HCT116 (cell line): ENCODE results near the gene HFE. TPM values are rescaled to one million over a fixed set of nuclear protein-coding genes. Genes with fewer than 3 reads are reported as not detected.

ENCODE experiments used
- ATAC-seq: fragments of 200-7000 bp; cut with Tn5 transposase; 2 replicates; pipeline ENCODE4 v1.9.1; 2020; ENCODE audit warnings: mild to moderate bottlenecking, moderate library complexity
- BruUV-seq: library from RNA; stranded (reverse); fragments of 400-500 nt; replicated peaks from 2 replicates; lab custom pipeline; 2021; lab: Mats Ljungman, UMichigan
- CTCF ChIA-PET: fragments of 300-600 bp; sonication (Branson Sonifier 250); formaldehyde crosslinking; loops from one replicate; lab custom pipeline; 2021; ENCODE audit warnings: antibody characterized with exemption; lab: Charles Lee
- POLR2A ChIA-PET: fragments of 300-600, 350-600 bp; sonication (Branson Sonifier 250); formaldehyde crosslinking; loops from one replicate; lab custom pipeline; 2021; ENCODE audit warnings: antibody characterized with exemption; lab: Charles Lee
- RAD21 ChIA-PET, 2 experiments: fragments of 300-600 bp; sonication (Branson Sonifier 250); formaldehyde crosslinking; loops; one replicate each; lab custom pipeline; 2023; ENCODE audit warnings: low total read pairs in 2 of 2; ENCODE audit not compliant: uncharacterized antibody in 2 of 2, unreplicated experiment in 2 of 2, low non-redundant PET in 1 of 2; lab: Charles Lee
- DNase-seq: peaks from one replicate; pipeline ENCODE4 v3.0.0-alpha.2; 2010; ENCODE audit warnings: low read depth, low spot score
- H2AFZ ChIP-seq: fragments of 200-600 bp; shearing (Covaris generic), sonication (generic); 2 replicates; pipeline ENCODE4 v1.6.1; 2017; ENCODE audit warnings: low read depth, mixed run types, mixed read lengths, antibody characterized with exemption, low read length; ENCODE audit not compliant: poor library complexity, severe bottlenecking
- H3K27ac ChIP-seq: 2 replicates; pipeline ENCODE4 v1.5.1; 2012; ENCODE audit warnings: low read depth, low read length
- H3K27me3 ChIP-seq: fragments of 200-600 bp; sonication (generic); 2 replicates; pipeline ENCODE4 v1.6.1; 2016; ENCODE audit warnings: mixed run types, low read length, mixed read lengths; ENCODE audit not compliant: insufficient read depth
- H3K36me3 ChIP-seq, 2 experiments: fragments of 200-500 bp in 1 of 2; fragments of 200-600 bp in 1 of 2; sonication (Bioruptor generic) in 1 of 2; sonication (generic) in 1 of 2; 2 replicates each; pipeline versions ENCODE4 v1.5.1 to v1.6.1; 2014 to 2016; ENCODE audit warnings: low read length in 2 of 2, inconsistent platforms in 1 of 2, mixed read lengths in 1 of 2, mixed run types in 1 of 2; ENCODE audit not compliant: insufficient read depth in 2 of 2, control insufficient read depth in 1 of 2
- H3K4me1 ChIP-seq, 2 experiments: fragments of 200-600 bp in 1 of 2; sonication (generic) in 1 of 2; 2 replicates each; pipeline versions ENCODE4 v1.5.1 to v1.6.1; 2012 to 2017; ENCODE audit warnings: low read length in 2 of 2, inconsistent platforms in 1 of 2, mild to moderate bottlenecking in 1 of 2, mixed read lengths in 1 of 2, mixed run types in 1 of 2, moderate library complexity in 1 of 2; ENCODE audit not compliant: insufficient read depth in 2 of 2, control insufficient read depth in 1 of 2
- H3K4me2 ChIP-seq: fragments of 200-600 bp; sonication (generic); 2 replicates; pipeline ENCODE4 v1.6.1; 2017; ENCODE audit warnings: mixed run types, low read length, mixed read lengths
- H3K4me3 ChIP-seq, 2 experiments: fragments of 200-600 bp in 1 of 2; sonication (generic) in 1 of 2; replicated peaks in 1 of 2; 2 replicates each; pipeline ENCODE4 v1.5.1; 2011 to 2016; ENCODE audit warnings: low read length in 2 of 2, control low read depth in 1 of 2, low read depth in 1 of 2, mild to moderate bottlenecking in 1 of 2, mixed read lengths in 1 of 2, mixed run types in 1 of 2
- H3K79me2 ChIP-seq: fragments of 200-600 bp; sonication (generic); 2 replicates; pipeline ENCODE4 v1.6.1; 2017; ENCODE audit warnings: mild to moderate bottlenecking, mixed run types, low read length, moderate library complexity, mixed read lengths; ENCODE audit not compliant: insufficient read depth
- H3K9ac ChIP-seq: fragments of 200-600 bp; sonication (generic); 2 replicates; pipeline ENCODE4 v1.6.1; 2016; ENCODE audit warnings: low read length, mixed read lengths
- H3K9me2 ChIP-seq: fragments of 200-600 bp; sonication (generic), shearing (Covaris generic); 2 replicates; pipeline ENCODE4 v1.6.1; 2017; ENCODE audit warnings: mixed run types, mild to moderate bottlenecking, moderate library complexity; ENCODE audit not compliant: insufficient read depth
- H3K9me3 ChIP-seq, 2 experiments: fragments of 200-500 bp in 1 of 2; fragments of 200-600 bp in 1 of 2; sonication (Bioruptor generic) in 1 of 2; sonication (generic) in 1 of 2; 2 replicates each; pipeline ENCODE4 v1.6.1; 2014 to 2017; ENCODE audit warnings: low read length in 2 of 2, mixed read lengths in 2 of 2, inconsistent platforms in 1 of 2, low read depth in 1 of 2, mild to moderate bottlenecking in 1 of 2, mixed run types in 1 of 2, moderate library complexity in 1 of 2; ENCODE audit not compliant: control insufficient read depth in 1 of 2, insufficient read depth in 1 of 2
- H4K20me1 ChIP-seq: fragments of 200-600 bp; sonication (generic), shearing (Covaris generic); 2 replicates; pipeline ENCODE4 v1.6.1; 2017; ENCODE audit warnings: mixed run types, mild to moderate bottlenecking, moderate library complexity; ENCODE audit not compliant: insufficient read depth
- CEBPB ChIP-seq: IDR thresholded peaks from 2 replicates; pipeline ENCODE4 v1.6.1; 2012; ENCODE audit warnings: low read depth
- EGR1 ChIP-seq: IDR thresholded peaks from 2 replicates; pipeline ENCODE4 v1.6.1; 2012; ENCODE audit warnings: low read depth
- ELF1 ChIP-seq: IDR thresholded peaks from 2 replicates; pipeline ENCODE4 v1.6.1; 2012; ENCODE audit warnings: low read depth, borderline replicate concordance
- FOSL1 ChIP-seq: IDR thresholded peaks from 2 replicates; pipeline ENCODE4 v1.6.1; 2012; ENCODE audit warnings: low read depth
- JUND ChIP-seq: IDR thresholded peaks from 2 replicates; pipeline ENCODE4 v1.6.1; 2012
- POLR2A ChIP-seq: IDR thresholded peaks from 2 replicates; pipeline ENCODE4 v1.7.0; 2011; ENCODE audit warnings: borderline replicate concordance; ENCODE audit not compliant: insufficient read depth, insufficient read length; ENCODE audit errors: extremely low read depth
- RAD21 ChIP-seq: IDR thresholded peaks from 2 replicates; pipeline ENCODE4 v1.6.1; 2012; ENCODE audit warnings: low read depth, mild to moderate bottlenecking
- SIN3A ChIP-seq: IDR thresholded peaks from 2 replicates; pipeline ENCODE4 v1.6.1; 2012; ENCODE audit warnings: low read depth
- SP1 ChIP-seq: IDR thresholded peaks from 2 replicates; pipeline ENCODE4 v1.6.1; 2012; ENCODE audit warnings: low read depth
- TCF7L2 ChIP-seq: IDR thresholded peaks from 2 replicates; pipeline ENCODE4 v1.7.0; 2011; ENCODE audit warnings: borderline replicate concordance, inconsistent platforms; ENCODE audit not compliant: insufficient read depth, insufficient read length; ENCODE audit errors: extremely low read depth
- YY1 ChIP-seq: IDR thresholded peaks from 2 replicates; pipeline ENCODE4 v1.6.1; 2011; ENCODE audit warnings: low read length, low read depth, moderate library complexity, mild to moderate bottlenecking; ENCODE audit not compliant: insufficient replicate concordance; ENCODE audit errors: extremely low read depth
- ZNF274 ChIP-seq: fragments of 200-500 bp; sonication (Bioruptor generic); IDR thresholded peaks from 2 replicates; pipeline ENCODE4 v1.6.1; 2014; ENCODE audit warnings: mild to moderate bottlenecking, low read depth, low read length, inconsistent platforms
- intact Hi-C: fragments of 100-400 bp; cut with micrococcal nuclease; formaldehyde crosslinking; loops from 2 replicates; pipeline ENCODE4 v1.10.0; 2022
- total RNA-seq: library from RNA; stranded (reverse); gene quantifications from one replicate; pipeline ENCODE4 v1.2.1, GENCODE V29; 2021; ENCODE audit not compliant: unreplicated experiment
- TF ChIP-seq, protein P1 (sequence below), 3 experiments: fragments of 200-600 bp in 1 of 3; sonication (generic) in 1 of 3; IDR thresholded peaks in 2 of 3; conservative IDR thresholded peaks in 1 of 3; 2 replicates each; pipeline ENCODE4 v1.5.1; 2012 to 2017; ENCODE audit warnings: low read depth in 2 of 3, low read length in 2 of 3, antibody characterized with exemption in 1 of 3, borderline replicate concordance in 1 of 3, control low read depth in 1 of 3, mild to moderate bottlenecking in 1 of 3, mixed read lengths in 1 of 3, mixed run types in 1 of 3, moderate library complexity in 1 of 3; ENCODE audit not compliant: insufficient read depth in 1 of 3

HFE gene
- total RNA-seq, 1 experiment from 2014 or later = 9.8 TPM

DNA sequence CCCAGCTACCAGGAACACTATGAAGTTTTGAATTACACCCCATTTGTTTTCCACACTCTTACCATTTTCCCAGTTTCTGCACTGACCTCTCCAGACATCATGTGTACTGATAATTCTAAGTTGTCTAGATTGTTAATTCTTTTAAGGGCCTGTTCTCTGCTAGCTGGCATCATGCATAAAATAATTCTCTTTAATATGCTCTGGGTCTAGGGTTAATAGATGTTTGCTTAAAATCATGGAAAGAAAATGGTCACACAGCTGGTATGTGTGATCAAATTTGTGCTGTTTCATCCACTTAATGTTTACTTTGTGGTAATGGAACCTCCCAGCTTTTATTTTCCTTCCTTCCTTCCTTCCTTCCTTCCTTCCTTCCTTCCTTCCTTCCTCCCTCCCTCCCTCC, 49.1 kb downstream of the HFE start:
- Histone ChIP-seq H3K9ac (no peak overlapping the region), H3K27ac (no peak overlapping the region), H3K9me3 (no peaks in the 10 kb centered on the region), H3K4me3 (no peak overlapping the region), H3K4me1 (0 out of 4 replicates have a peak, but pooled peaks cover 0 to under 1% of the 10 kb centered on the region in 2 experiments), H2AFZ (no peak overlapping the region), H3K4me2 (no peak overlapping the region), H4K20me1 (no peaks in the 10 kb centered on the region), H3K9me2 (no peaks in the 10 kb centered on the region), H3K79me2 (no peaks in the 10 kb centered on the region), H3K27me3 (no peaks in the 10 kb centered on the region), H3K36me3 (no peaks in the 10 kb centered on the region)
- ChIA-PET CTCF (no interaction called here), RAD21 (no interaction called here), POLR2A (interaction anchor here (2.8 to 6.1 kb wide), 2 partner anchors 11 to 20 kb away, joined by 22 to 61 read pairs; a partner anchor contains a TSS)
- TF ChIP-seq SP1 (no peak), JUND (no peak), ZNF274 (no peak), POLR2A (no peak)
- DNase-seq (no peak), ATAC-seq (no peak)
- intact Hi-C loops = no loop called here
- no TSS peak for BruUV-seq

DNA sequence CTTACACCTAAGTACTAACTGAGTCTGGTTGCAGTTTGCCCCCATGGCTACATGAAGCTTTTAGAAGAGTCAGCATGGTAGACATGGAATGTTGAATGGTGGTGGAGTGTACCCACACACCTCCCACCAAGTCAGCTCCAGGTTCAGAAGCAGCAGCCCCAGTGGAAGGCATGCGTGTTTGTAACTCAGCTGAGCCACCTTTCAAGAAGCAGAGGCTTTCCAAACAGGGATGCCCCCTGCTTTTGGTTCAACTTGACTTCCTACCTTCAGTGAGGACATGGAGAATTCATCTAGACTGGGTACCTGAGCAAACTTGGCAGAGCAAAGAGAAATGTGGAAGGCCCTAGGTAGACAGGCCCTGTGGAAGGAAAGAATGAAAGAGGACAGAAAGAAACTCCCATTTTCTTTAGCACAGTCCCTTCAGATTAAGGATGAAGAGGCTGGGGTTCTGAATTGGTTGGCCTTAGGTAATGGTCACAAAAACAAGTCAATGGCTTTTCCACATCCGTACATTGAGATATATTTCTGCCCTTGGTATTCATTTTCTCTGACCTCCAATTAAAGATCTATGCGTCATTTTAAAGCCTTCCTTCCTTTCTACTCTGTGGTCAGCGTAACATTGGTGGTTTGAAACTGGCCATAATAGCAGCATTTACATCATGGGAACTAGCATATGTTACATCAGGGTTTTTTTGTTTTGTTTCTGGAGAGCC, 53.2 kb downstream of the HFE start:
- no TSS peak for BruUV-seq
- Histone ChIP-seq H2AFZ (no peak overlapping the region), H3K9me2 (no peaks in the 10 kb centered on the region), H3K9me3 (no peaks in the 10 kb centered on the region), H3K79me2 (no peaks in the 10 kb centered on the region), H4K20me1 (no peaks in the 10 kb centered on the region), H3K27ac (no peak overlapping the region), H3K4me3 (no peak overlapping the region), H3K4me1 (no peaks in the 10 kb centered on the region), H3K36me3 (no peaks in the 10 kb centered on the region), H3K4me2 (no peak overlapping the region), H3K27me3 (no peaks in the 10 kb centered on the region), H3K9ac (no peak overlapping the region)
- CTCF ChIA-PET = no interaction called here
- DNase-seq (no peak), ATAC-seq (no peak)
- RAD21 ChIA-PET = no interaction called here
- intact Hi-C loops = no loop called here
- POLR2A ChIA-PET = interaction anchor here (1.1 to 3.8 kb wide), 2 partner anchors 16 to 17 kb away, joined by 4 to 24 read pairs; a partner anchor contains a TSS
- TF ChIP-seq ELF1 (no peak), CEBPB (no peak), EGR1 (no peak), YY1 (no peak), POLR2A (no peak), JUND (no peak), SP1 (no peak), FOSL1 (no peak), RAD21 (no peak), SIN3A (no peak), TCF7L2 (no peak)
- TF ChIP-seq, protein P1, sequence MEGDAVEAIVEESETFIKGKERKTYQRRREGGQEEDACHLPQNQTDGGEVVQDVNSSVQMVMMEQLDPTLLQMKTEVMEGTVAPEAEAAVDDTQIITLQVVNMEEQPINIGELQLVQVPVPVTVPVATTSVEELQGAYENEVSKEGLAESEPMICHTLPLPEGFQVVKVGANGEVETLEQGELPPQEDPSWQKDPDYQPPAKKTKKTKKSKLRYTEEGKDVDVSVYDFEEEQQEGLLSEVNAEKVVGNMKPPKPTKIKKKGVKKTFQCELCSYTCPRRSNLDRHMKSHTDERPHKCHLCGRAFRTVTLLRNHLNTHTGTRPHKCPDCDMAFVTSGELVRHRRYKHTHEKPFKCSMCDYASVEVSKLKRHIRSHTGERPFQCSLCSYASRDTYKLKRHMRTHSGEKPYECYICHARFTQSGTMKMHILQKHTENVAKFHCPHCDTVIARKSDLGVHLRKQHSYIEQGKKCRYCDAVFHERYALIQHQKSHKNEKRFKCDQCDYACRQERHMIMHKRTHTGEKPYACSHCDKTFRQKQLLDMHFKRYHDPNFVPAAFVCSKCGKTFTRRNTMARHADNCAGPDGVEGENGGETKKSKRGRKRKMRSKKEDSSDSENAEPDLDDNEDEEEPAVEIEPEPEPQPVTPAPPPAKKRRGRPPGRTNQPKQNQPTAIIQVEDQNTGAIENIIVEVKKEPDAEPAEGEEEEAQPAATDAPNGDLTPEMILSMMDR (IDR thresholded peaks at IDR 0.05 in 2 of 3, conservative IDR thresholded peaks at IDR 0.05 in 1 of 3; ENCODE audit: borderline replicate concordance in 1 of 3, insufficient read depth in 1 of 3, low read depth in 2 of 3, low read length in 2 of 3) = no peak
- TF ChIP-seq, all 23 proteins: peak for 0
